Lower leg skin (tissue), 4 donors: ENCODE measurements around the gene AVEN. TPM values are rescaled to one million over a fixed set of nuclear protein-coding genes. Genes with fewer than 3 reads are reported as not detected.
"Not testable (repeated sequence)": the region's sequence is repeated elsewhere in the genome, so short reads cannot be mapped to it uniquely, and the experiment has no call there.

Experiments used
- DNase-seq, 2 donors: peaks; one replicate each; pipeline ENCODE4 v3.0.0-alpha.2; 2019; ENCODE audit warnings: low spot score in 2 of 2
- H3K4me3 ChIP-seq: fragments of 200-600 bp; sonication (generic); 2 replicates; pipeline ENCODE4 v1.5.1; 2017; ENCODE audit warnings: mild to moderate bottlenecking, low read depth; ENCODE audit not compliant: poor library complexity, severe bottlenecking
- POLR2A ChIP-seq, 2 donors: fragments of 450-650 bp; IDR thresholded peaks; one replicate each; pipeline ENCODE4 v1.6.1; 2016 to 2017; ENCODE audit warnings: antibody characterized with exemption in 2 of 2, mild to moderate bottlenecking in 1 of 2, moderate library complexity in 1 of 2
- WGBS, 2 donors: methylation state at CpG; one replicate each; pipeline ENCODE4 v1.1.5; 2018; 5-methylcytosine and 5-hydroxymethylcytosine counted together
- intact Hi-C: fragments of 100-400 bp; cut with DNase I; formaldehyde crosslinking; loops from one replicate; pipeline ENCODE4 v1.15.0; 2023; ENCODE audit warnings: low total_unique reads
- total RNA-seq, 4 donors: library from RNA; depleted of rRNA; stranded (reverse); fragments of >200 nt; gene quantifications; one replicate each; pipeline ENCODE4 v1.1.0, GENCODE V29; 2016
- TF ChIP-seq, protein P1 (sequence below), 3 donors: fragments of 450-650 bp; IDR thresholded peaks; one replicate each; pipeline ENCODE4 v1.5.1; 2016; ENCODE audit warnings: antibody characterized with exemption in 3 of 3, mild to moderate bottlenecking in 3 of 3, moderate library complexity in 2 of 3

Gene AVEN
- total RNA-seq, 4 donors from 2014 or later = 9.7 to 17.0 (median 12.9) TPM

DNA sequence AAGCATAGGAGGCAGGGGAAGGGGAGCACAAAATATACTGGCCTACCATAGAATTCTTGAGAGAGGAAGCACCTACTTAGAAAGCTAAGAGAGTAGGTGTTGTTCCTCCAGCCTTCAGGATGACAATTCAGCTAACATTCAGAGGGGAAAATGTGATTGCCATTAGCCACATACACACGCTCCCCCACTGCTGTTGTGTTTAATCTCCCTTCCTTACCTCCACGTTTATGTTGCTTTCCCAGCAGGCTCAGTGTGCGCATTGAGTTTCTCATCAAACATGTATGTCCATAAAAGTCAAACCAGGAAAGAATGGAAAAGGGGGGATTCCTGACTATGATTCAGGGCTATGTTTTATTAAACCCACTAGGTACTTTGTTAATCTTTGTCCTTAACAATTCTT lies 215.9 kb downstream of the AVEN start:
- H3K4me3 ChIP-seq = no peak overlapping the region
- DNase-seq = no peak
- 77 to 81% methylated on average over 3 of the region's 3 CpGs for WGBS, 2 donors
- intact Hi-C loops = no loop called here
- no peak for TF ChIP-seq POLR2A (IDR thresholded peaks at IDR 0.05)
- TF ChIP-seq, protein P1, sequence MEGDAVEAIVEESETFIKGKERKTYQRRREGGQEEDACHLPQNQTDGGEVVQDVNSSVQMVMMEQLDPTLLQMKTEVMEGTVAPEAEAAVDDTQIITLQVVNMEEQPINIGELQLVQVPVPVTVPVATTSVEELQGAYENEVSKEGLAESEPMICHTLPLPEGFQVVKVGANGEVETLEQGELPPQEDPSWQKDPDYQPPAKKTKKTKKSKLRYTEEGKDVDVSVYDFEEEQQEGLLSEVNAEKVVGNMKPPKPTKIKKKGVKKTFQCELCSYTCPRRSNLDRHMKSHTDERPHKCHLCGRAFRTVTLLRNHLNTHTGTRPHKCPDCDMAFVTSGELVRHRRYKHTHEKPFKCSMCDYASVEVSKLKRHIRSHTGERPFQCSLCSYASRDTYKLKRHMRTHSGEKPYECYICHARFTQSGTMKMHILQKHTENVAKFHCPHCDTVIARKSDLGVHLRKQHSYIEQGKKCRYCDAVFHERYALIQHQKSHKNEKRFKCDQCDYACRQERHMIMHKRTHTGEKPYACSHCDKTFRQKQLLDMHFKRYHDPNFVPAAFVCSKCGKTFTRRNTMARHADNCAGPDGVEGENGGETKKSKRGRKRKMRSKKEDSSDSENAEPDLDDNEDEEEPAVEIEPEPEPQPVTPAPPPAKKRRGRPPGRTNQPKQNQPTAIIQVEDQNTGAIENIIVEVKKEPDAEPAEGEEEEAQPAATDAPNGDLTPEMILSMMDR (IDR thresholded peaks at IDR 0.05) = no peak

DNA sequence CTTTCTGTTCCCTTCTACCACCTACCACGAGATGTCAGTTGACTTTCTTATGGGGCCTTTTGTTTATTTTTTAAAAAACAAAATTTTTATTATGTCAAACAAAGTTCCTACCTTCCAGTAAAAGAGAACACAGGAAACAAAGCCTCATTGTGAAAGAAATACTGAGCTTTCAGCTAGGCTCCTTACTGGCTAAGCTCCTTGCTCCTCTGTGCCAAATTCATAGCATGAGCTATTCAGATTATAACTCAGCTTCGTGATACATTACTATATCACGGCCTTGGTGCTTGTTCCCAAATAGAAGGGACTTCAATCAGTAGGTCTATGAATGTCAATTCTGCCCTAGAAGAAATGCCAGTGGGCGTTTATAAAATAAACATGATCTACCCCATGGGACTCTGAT lies 216.5 kb downstream of the AVEN start:
- no peak for DNase-seq
- WGBS, 2 donors = 64 to 77% methylated on average over 4 of the region's 4 CpGs
- TF ChIP-seq, protein P1 (IDR thresholded peaks at IDR 0.05) = no peak
- TF ChIP-seq POLR2A (IDR thresholded peaks at IDR 0.05) = no peak
- intact Hi-C loops = no loop called here
- no peak overlapping the region for H3K4me3 ChIP-seq

DNA sequence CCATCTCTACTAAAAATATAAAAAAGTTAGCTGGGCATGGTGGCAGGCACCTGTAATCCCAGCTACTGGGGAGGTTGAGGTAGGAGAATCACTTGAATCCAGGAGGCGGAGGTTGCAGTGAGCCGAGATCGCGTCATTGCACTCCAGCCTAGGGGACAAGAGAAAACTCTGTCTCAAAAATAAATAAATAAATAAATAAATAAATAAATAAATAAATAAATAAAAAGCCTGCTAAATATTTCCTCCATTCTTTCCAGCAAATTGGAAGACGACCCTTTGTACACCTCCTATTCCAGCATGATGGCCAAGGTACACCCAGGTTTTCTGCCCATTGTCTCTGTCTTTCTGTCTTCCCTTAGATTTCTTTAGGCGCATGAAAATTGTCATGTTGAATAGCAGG lies 219.5 kb downstream of the AVEN start:
- DNase-seq, H3K4me3 ChIP-seq, intact Hi-C loops: not testable (repeated sequence)
- 94 to 95% methylated on average over 6 of the region's 6 CpGs for WGBS, 2 donors

Other genes with a start within 250 kb of the AVEN start
- gene CHRM5, start 70.7 kb downstream of the AVEN start, total RNA-seq = not detected
- gene EMC7, start 62.7 kb upstream of the AVEN start, total RNA-seq = 10 to 100 TPM; 28.8 to 51.3 (median 43.1) TPM
- 1 to 10 TPM; 1.2 to 1.5 (median 1.4) TPM for gene PGBD4, start 62.9 kb upstream of the AVEN start, total RNA-seq
- 10 to 100 TPM; 25.7 to 42.8 (median 39.2) TPM for gene KATNBL1, start 170.9 kb upstream of the AVEN start, total RNA-seq
- gene EMC4, start 185.8 kb upstream of the AVEN start, total RNA-seq = 100 to 1,000 TPM; 113 to 176 (median 121) TPM